Caco-2 (cell line): ENCODE results near the gene TAOK2. TPM values are rescaled to one million over a fixed set of nuclear protein-coding genes. Genes with fewer than 3 reads are reported as not detected.

Experiments
- BruUV-seq: library from RNA; stranded (reverse); fragments of 400-500 nt; replicated peaks from 2 replicates; lab custom pipeline; 2021; lab: Mats Ljungman, UMichigan
- CTCF ChIA-PET: fragments of 300-600 bp; sonication (Branson Sonifier 250); formaldehyde crosslinking; loops from one replicate; lab custom pipeline; 2022; ENCODE audit warnings: antibody characterized with exemption; lab: Charles Lee
- POLR2A ChIA-PET: fragments of 300-600 bp; sonication (Branson Sonifier 250); formaldehyde crosslinking; loops from one replicate; lab custom pipeline; 2022; ENCODE audit warnings: antibody characterized with exemption; lab: Charles Lee
- DNase-seq, 2 experiments: peaks; one replicate each; pipeline versions ENCODE4 v3.0.0 to v3.0.0-alpha.2; 2020 to 2022
- H3K27me3 ChIP-seq: replicated peaks from 2 replicates; pipeline ENCODE4 v1.6.0; 2011; ENCODE audit warnings: low read length; ENCODE audit not compliant: control insufficient read depth, insufficient read depth
- H3K36me3 ChIP-seq: 2 replicates; pipeline ENCODE4 v1.5.1; 2011; ENCODE audit warnings: low read length; ENCODE audit not compliant: control insufficient read depth, insufficient read depth
- H3K4me1 ChIP-seq: fragments of 250-450 bp; sonication (Bioruptor Pico); 2 replicates; pipeline ENCODE4 v1.5.1; 2020; ENCODE audit warnings: mild to moderate bottlenecking
- H3K4me3 ChIP-seq: 2 replicates; pipeline ENCODE4 v1.5.1; 2011; ENCODE audit warnings: low read depth, mild to moderate bottlenecking, control low read depth, low read length
- H3K9me3 ChIP-seq: fragments of 250-450 bp; sonication (Bioruptor Pico); 2 replicates; pipeline ENCODE4 v1.5.1; 2020; ENCODE audit warnings: mild to moderate bottlenecking, moderate library complexity
- H3K27ac Mint-ChIP-seq: one replicate; pipeline ENCODE4 v1.8.0; 2022; ENCODE audit warnings: mixed read lengths; ENCODE audit not compliant: unreplicated experiment
- H3K27me3 Mint-ChIP-seq: one replicate; pipeline ENCODE4 v1.8.0; 2022; ENCODE audit warnings: mixed read lengths; ENCODE audit not compliant: insufficient read depth, unreplicated experiment
- H3K36me3 Mint-ChIP-seq: one replicate; pipeline ENCODE4 v1.8.0; 2022; ENCODE audit warnings: mild to moderate bottlenecking, mixed read lengths; ENCODE audit not compliant: insufficient read depth, unreplicated experiment
- H3K4me1 Mint-ChIP-seq: one replicate; pipeline ENCODE4 v1.8.0; 2022; ENCODE audit warnings: low read depth, mixed read lengths; ENCODE audit not compliant: unreplicated experiment
- H3K4me3 Mint-ChIP-seq: one replicate; pipeline ENCODE4 v1.8.0; 2022; ENCODE audit warnings: mild to moderate bottlenecking, moderate library complexity, mixed read lengths; ENCODE audit not compliant: unreplicated experiment
- H3K9me3 Mint-ChIP-seq: one replicate; pipeline ENCODE4 v1.8.0; 2022; ENCODE audit warnings: mixed read lengths; ENCODE audit not compliant: unreplicated experiment
- intact Hi-C: fragments of 100-400 bp; cut with micrococcal nuclease; formaldehyde crosslinking; loops from one replicate; pipeline ENCODE4 v1.10.0; 2022; ENCODE audit not compliant: unreplicated experiment
- total RNA-seq: library from RNA; stranded (reverse); gene quantifications from 2 replicates; pipeline ENCODE4 v1.2.3, GENCODE V29; 2022
- TF ChIP-seq, protein P1 (sequence below), 2 experiments: fragments of 200-600 bp in 1 of 2; IDR thresholded peaks; 1 replicate in 1 of 2; 2 replicates in 1 of 2; pipeline versions ENCODE4 v1.5.1 to v1.8.0; 2011 to 2022; ENCODE audit warnings: antibody characterized with exemption in 1 of 2, control low read depth in 1 of 2, inconsistent platforms in 1 of 2, low read depth in 1 of 2, low read length in 1 of 2, mild to moderate bottlenecking in 1 of 2, moderate library complexity in 1 of 2; ENCODE audit not compliant: insufficient read depth in 1 of 2, severe bottlenecking in 1 of 2, unreplicated experiment in 1 of 2

The TAOK2 gene
- total RNA-seq, 1 experiment from 2014 or later = 47.1 TPM

DNA sequence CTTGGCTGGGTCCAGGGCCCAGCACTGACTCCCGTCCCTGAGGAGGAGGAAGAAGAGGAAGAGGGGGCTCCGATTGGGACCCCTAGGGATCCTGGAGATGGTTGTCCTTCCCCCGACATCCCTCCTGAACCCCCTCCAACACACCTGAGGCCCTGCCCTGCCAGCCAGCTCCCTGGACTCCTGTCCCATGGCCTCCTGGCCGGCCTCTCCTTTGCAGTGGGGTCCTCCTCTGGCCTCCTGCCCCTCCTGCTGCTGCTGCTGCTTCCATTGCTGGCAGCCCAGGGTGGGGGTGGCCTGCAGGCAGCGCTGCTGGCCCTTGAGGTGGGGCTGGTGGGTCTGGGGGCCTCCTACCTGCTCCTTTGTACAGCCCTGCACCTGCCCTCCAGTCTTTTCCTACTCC lies 13.3 kb downstream of the TAOK2 start:
- H3K9me3 ChIP-seq = no peaks in the 10 kb centered on the region
- no peaks in the 10 kb centered on the region for H3K4me1 ChIP-seq
- Mint-ChIP-seq H3K4me1 (peaks cover 10% of the 10 kb centered on the region), H3K9me3 (no peaks in the 10 kb centered on the region), H3K27me3 (no peaks in the 10 kb centered on the region), H3K36me3 (peaks cover 64% of the 10 kb centered on the region), H3K4me3 (no peak overlapping the region), H3K27ac (no peak overlapping the region)
- ChIA-PET CTCF (interaction anchor here (0.5 kb wide), 1 partner anchor 138 kb away, joined by 3 read pairs; no protein-coding TSS in a partner anchor), POLR2A (no interaction called here)
- intact Hi-C loops = no loop called here
- BruUV-seq = no TSS peak
- no peak for DNase-seq
- TF ChIP-seq, protein P1, sequence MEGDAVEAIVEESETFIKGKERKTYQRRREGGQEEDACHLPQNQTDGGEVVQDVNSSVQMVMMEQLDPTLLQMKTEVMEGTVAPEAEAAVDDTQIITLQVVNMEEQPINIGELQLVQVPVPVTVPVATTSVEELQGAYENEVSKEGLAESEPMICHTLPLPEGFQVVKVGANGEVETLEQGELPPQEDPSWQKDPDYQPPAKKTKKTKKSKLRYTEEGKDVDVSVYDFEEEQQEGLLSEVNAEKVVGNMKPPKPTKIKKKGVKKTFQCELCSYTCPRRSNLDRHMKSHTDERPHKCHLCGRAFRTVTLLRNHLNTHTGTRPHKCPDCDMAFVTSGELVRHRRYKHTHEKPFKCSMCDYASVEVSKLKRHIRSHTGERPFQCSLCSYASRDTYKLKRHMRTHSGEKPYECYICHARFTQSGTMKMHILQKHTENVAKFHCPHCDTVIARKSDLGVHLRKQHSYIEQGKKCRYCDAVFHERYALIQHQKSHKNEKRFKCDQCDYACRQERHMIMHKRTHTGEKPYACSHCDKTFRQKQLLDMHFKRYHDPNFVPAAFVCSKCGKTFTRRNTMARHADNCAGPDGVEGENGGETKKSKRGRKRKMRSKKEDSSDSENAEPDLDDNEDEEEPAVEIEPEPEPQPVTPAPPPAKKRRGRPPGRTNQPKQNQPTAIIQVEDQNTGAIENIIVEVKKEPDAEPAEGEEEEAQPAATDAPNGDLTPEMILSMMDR (IDR thresholded peaks at IDR 0.05; ENCODE audit: insufficient read depth in 1 of 2, low read depth in 1 of 2, low read length in 1 of 2, severe bottlenecking in 1 of 2, unreplicated experiment in 1 of 2) = no peak
- H3K27me3 ChIP-seq = no peaks in the 10 kb centered on the region
- no peak overlapping the region for H3K4me3 ChIP-seq
- H3K36me3 ChIP-seq = peaks cover 3% of the 10 kb centered on the region

DNA sequence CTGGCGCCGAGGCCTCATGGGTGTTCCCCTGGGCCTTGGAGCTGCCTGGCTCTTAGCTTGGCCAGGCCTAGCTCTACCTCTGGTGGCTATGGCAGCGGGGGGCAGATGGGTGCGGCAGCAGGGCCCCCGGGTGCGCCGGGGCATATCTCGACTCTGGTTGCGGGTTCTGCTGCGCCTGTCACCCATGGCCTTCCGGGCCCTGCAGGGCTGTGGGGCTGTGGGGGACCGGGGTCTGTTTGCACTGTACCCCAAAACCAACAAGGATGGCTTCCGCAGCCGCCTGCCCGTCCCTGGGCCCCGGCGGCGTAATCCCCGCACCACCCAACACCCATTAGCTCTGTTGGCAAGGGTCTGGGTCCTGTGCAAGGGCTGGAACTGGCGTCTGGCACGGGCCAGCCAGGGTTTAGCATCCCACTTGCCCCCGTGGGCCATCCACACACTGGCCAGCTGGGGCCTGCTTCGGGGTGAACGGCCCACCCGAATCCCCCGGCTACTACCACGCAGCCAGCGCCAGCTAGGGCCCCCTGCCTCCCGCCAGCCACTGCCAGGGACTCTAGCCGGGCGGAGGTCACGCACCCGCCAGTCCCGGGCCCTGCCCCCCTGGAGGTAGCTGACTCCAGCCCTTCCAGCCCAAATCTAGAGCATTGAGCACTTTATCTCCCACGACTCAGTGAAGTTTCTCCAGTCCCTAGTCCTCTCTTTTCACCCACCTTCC lies 13.9 kb downstream of the TAOK2 start:
- no peaks in the 10 kb centered on the region for H3K27me3 ChIP-seq
- DNase-seq = no peak
- H3K9me3 ChIP-seq = no peaks in the 10 kb centered on the region
- intact Hi-C loops = no loop called here
- no peaks in the 10 kb centered on the region for H3K4me1 ChIP-seq
- H3K36me3 ChIP-seq = peaks cover 3% of the 10 kb centered on the region
- CTCF ChIA-PET = interaction anchor here (0.5 kb wide), 1 partner anchor 138 kb away, joined by 3 read pairs; no protein-coding TSS in a partner anchor
- Mint-ChIP-seq H3K9me3 (no peaks in the 10 kb centered on the region), H3K27me3 (no peaks in the 10 kb centered on the region), H3K4me3 (no peak overlapping the region), H3K4me1 (peaks cover 10% of the 10 kb centered on the region), H3K27ac (no peak overlapping the region), H3K36me3 (peaks cover 63% of the 10 kb centered on the region)
- BruUV-seq = no TSS peak
- POLR2A ChIA-PET = no interaction called here
- H3K4me3 ChIP-seq = no peak overlapping the region
- TF ChIP-seq, protein P1 (IDR thresholded peaks at IDR 0.05; ENCODE audit: insufficient read depth in 1 of 2, low read depth in 1 of 2, low read length in 1 of 2, severe bottlenecking in 1 of 2, unreplicated experiment in 1 of 2) = no peak

DNA sequence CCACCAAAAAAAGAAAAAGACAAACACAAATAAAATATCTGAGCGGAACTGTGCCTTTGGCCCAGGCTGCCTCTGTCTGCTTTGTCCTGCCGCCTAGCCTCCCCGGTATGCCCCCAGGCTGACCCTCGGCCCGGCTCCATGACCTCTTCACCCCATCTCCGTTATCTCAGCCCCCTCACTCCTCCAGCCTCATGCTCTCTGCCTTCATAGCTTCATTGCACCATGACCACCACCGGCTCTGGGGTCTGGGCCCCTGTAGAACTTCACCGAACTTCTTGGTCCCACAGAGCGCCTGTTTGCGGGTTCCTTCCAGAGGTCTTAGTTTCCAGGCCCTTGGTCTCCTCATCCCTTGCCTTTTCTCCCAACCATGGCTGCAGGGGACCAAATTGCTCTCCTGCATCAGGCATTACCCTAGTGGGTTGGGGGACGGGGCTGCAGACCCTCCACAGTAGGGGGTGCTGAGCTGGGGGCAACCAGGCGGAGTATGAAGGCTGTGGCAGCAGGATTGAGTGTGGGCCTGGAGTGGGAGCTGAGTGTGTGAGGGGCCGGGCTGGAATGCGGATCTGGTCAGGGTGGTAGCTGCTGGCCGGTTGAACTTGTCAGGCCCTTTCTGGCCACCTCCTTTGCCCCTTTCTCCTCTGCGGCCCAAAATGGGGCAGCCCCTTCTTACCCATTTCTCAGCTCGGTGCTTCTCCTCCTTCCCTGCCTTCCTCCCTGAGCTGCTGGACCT lies 14.8 kb downstream of the TAOK2 start:
- peaks cover 10% of the 10 kb centered on the region for H3K4me1 Mint-ChIP-seq

More for the DNA sequence above, 14.8 kb downstream of the TAOK2 start:
- H3K4me1 ChIP-seq = no peaks in the 10 kb centered on the region
- no peak overlapping the region for H3K27ac Mint-ChIP-seq
- no peaks in the 10 kb centered on the region for H3K27me3 ChIP-seq
- H3K9me3 ChIP-seq = no peaks in the 10 kb centered on the region
- peaks cover 56% of the 10 kb centered on the region for H3K36me3 Mint-ChIP-seq
- no peak for DNase-seq
- H3K9me3 Mint-ChIP-seq = no peaks in the 10 kb centered on the region
- ChIA-PET POLR2A (no interaction called here), CTCF (no interaction called here)
- H3K27me3 Mint-ChIP-seq = no peaks in the 10 kb centered on the region
- no peak overlapping the region for H3K4me3 Mint-ChIP-seq
- intact Hi-C loops = no loop called here
- peaks cover 3% of the 10 kb centered on the region for H3K36me3 ChIP-seq
- BruUV-seq = no TSS peak
- TF ChIP-seq, protein P1 (IDR thresholded peaks at IDR 0.05; ENCODE audit: insufficient read depth in 1 of 2, low read depth in 1 of 2, low read length in 1 of 2, severe bottlenecking in 1 of 2, unreplicated experiment in 1 of 2) = no peak
- no peak overlapping the region for H3K4me3 ChIP-seq
